A673 (cell line): ENCODE data around the gene GPR68. TPM values are rescaled to one million over a fixed set of nuclear protein-coding genes. Genes with fewer than 3 reads are reported as not detected.

Experiments used
- BruUV-seq: library from RNA; stranded (reverse); fragments of 400-500 nt; replicated peaks from 2 replicates; lab custom pipeline; 2021; lab: Mats Ljungman, UMichigan
- CTCF ChIA-PET: fragments of 300-600 bp; sonication (Branson Sonifier 250); formaldehyde crosslinking; loops from one replicate; lab custom pipeline; 2022; ENCODE audit warnings: antibody characterized with exemption; lab: Charles Lee
- POLR2A ChIA-PET: fragments of 300-600 bp; sonication (Branson Sonifier 250); formaldehyde crosslinking; loops from one replicate; lab custom pipeline; 2022; ENCODE audit warnings: antibody characterized with exemption; ENCODE audit not compliant: low non-redundant PET; lab: Charles Lee
- DNase-seq: peaks from one replicate; pipeline ENCODE4 v3.0.0-alpha.2; 2015; ENCODE audit warnings: low spot score
- H3K27ac ChIP-seq: fragments of 200-600 bp; sonication (generic); 2 replicates; pipeline ENCODE4 v1.5.1; 2016; ENCODE audit warnings: mixed run types, low read depth, mild to moderate bottlenecking, mixed read lengths, antibody characterized with exemption, low read length; ENCODE audit not compliant: poor library complexity, severe bottlenecking
- H3K27me3 ChIP-seq: fragments of 200-600 bp; sonication (generic); replicated peaks from 2 replicates; pipeline ENCODE4 v1.6.1; 2017; ENCODE audit warnings: mixed run types, low read depth, mild to moderate bottlenecking, mixed read lengths, antibody characterized with exemption, low read length; ENCODE audit not compliant: insufficient read depth, poor library complexity
- H3K36me3 ChIP-seq: fragments of 200-600 bp; sonication (generic); 2 replicates; pipeline ENCODE4 v1.6.1; 2016; ENCODE audit warnings: mixed run types, mild to moderate bottlenecking, mixed read lengths, antibody characterized with exemption, low read length; ENCODE audit not compliant: insufficient read depth, poor library complexity, severe bottlenecking
- H3K4me1 ChIP-seq: fragments of 200-600 bp; sonication (generic); 2 replicates; pipeline ENCODE4 v1.6.1; 2017; ENCODE audit warnings: mixed run types, mild to moderate bottlenecking, mixed read lengths, antibody characterized with exemption, low read length; ENCODE audit not compliant: insufficient read depth, poor library complexity, severe bottlenecking
- H3K4me3 ChIP-seq: fragments of 200-600 bp; sonication (generic); 2 replicates; pipeline ENCODE4 v1.5.1; 2016; ENCODE audit warnings: low read depth, mixed run types, mild to moderate bottlenecking, mixed read lengths, low read length; ENCODE audit not compliant: poor library complexity, severe bottlenecking
- H3K9me3 ChIP-seq: fragments of 200-600 bp; sonication (generic); 2 replicates; pipeline ENCODE4 v1.6.1; 2016; ENCODE audit warnings: mixed run types, low read depth, mild to moderate bottlenecking, mixed read lengths, antibody characterized with exemption, low read length; ENCODE audit not compliant: poor library complexity, severe bottlenecking
- CTCF ChIP-seq: fragments of 300-800, 200-600 bp; sonication (generic); conservative IDR thresholded peaks from 2 replicates; pipeline ENCODE4 v1.5.1; 2017; ENCODE audit warnings: low read depth, mild to moderate bottlenecking, antibody characterized with exemption, low read length, moderate library complexity, mixed read lengths
- EZH2 ChIP-seq: fragments of 200-600 bp; sonication (generic); IDR thresholded peaks from 2 replicates; pipeline ENCODE4 v1.6.1; 2017; ENCODE audit warnings: borderline replicate concordance, low read depth, mild to moderate bottlenecking, mixed read lengths, antibody characterized with exemption, low read length; ENCODE audit not compliant: poor library complexity, severe bottlenecking
- intact Hi-C: fragments of 100-400 bp; cut with micrococcal nuclease; formaldehyde crosslinking; loops from one replicate; pipeline ENCODE4 v1.10.0; 2022; ENCODE audit not compliant: unreplicated experiment
- total RNA-seq: library from RNA; stranded (reverse); gene quantifications from 2 replicates; pipeline ENCODE4 v1.2.3, GENCODE V29; 2021

Gene GPR68
- total RNA-seq, 1 experiment from 2014 or later = 0.30 TPM

GRCh38 chr14:91225025-91225424, 19.5 kb downstream of the GPR68 start:
- Histone ChIP-seq H3K27me3 (no peaks in the 10 kb centered on the region), H3K9me3 (no peaks in the 10 kb centered on the region), H3K27ac (no peak overlapping the region), H3K4me1 (no peaks in the 10 kb centered on the region), H3K4me3 (no peak overlapping the region), H3K36me3 (no peaks in the 10 kb centered on the region)
- CTCF ChIA-PET = no interaction called here
- TF ChIP-seq EZH2 (no peak), CTCF (no peak)
- POLR2A ChIA-PET = no interaction called here
- BruUV-seq = no TSS peak
- DNase-seq = no peak
- intact Hi-C loops = no loop called here

GRCh38 chr14:91223028-91223783, 21.3 kb downstream of the GPR68 start:
- intact Hi-C loops = no loop called here
- H3K4me1 ChIP-seq = no peaks in the 10 kb centered on the region
- TF ChIP-seq CTCF (no peak), EZH2 (no peak)
- no peaks in the 10 kb centered on the region for H3K36me3 ChIP-seq
- no peak for DNase-seq
- POLR2A ChIA-PET = no interaction called here
- BruUV-seq = no TSS peak
- no peaks in the 10 kb centered on the region for H3K9me3 ChIP-seq
- CTCF ChIA-PET = interaction anchor here (0.7 kb wide), 1 partner anchor 320 kb away, joined by 4 read pairs; no protein-coding TSS in a partner anchor
- H3K4me3 ChIP-seq = no peak overlapping the region
- H3K27ac ChIP-seq = no peak overlapping the region
- no peaks in the 10 kb centered on the region for H3K27me3 ChIP-seq

GRCh38 chr14:91221270-91221669, 23.2 kb downstream of the GPR68 start:
- Histone ChIP-seq H3K9me3 (no peaks in the 10 kb centered on the region), H3K4me3 (no peak overlapping the region), H3K27ac (no peak overlapping the region), H3K4me1 (no peaks in the 10 kb centered on the region), H3K27me3 (no peaks in the 10 kb centered on the region), H3K36me3 (no peaks in the 10 kb centered on the region)
- BruUV-seq = no TSS peak
- intact Hi-C loops = no loop called here
- ChIA-PET POLR2A (no interaction called here), CTCF (no interaction called here)
- DNase-seq = no peak
- TF ChIP-seq CTCF (no peak), EZH2 (no peak)
